AG04450 (cell line): ENCODE data around the gene LCN9. TPM values are rescaled to one million over a fixed set of nuclear protein-coding genes. Genes with fewer than 3 reads are reported as not detected.
"Not testable (repeated sequence)": the region's sequence is repeated elsewhere in the genome, so short reads cannot be mapped to it uniquely, and the experiment has no call there.

ENCODE experiments used
- CTCF ChIA-PET: fragments of 300-600, 350-600 bp; formaldehyde crosslinking; extraction: SDS; loops from one replicate; lab custom pipeline; 2022; ENCODE audit warnings: antibody characterized with exemption, inconsistent platforms; lab: Charles Lee
- POLR2A ChIA-PET: fragments of 350-600 bp; formaldehyde crosslinking; extraction: SDS; loops from one replicate; lab custom pipeline; 2021; ENCODE audit warnings: antibody characterized with exemption, inconsistent platforms; lab: Yijun Ruan, JAX
- DNase-seq: peaks from one replicate; pipeline ENCODE4 v3.0.0-alpha.2; 2011; ENCODE audit warnings: low read depth, low spot score
- H3K27ac ChIP-seq: one replicate; pipeline ENCODE4 v1.5.1; 2012; ENCODE audit warnings: low read depth, low read length, control low read depth
- H3K27me3 ChIP-seq: one replicate; pipeline ENCODE4 v1.6.0; 2012; ENCODE audit warnings: low read length; ENCODE audit not compliant: control insufficient read depth, insufficient read depth
- H3K4me3 ChIP-seq: 2 replicates; pipeline ENCODE4 v1.5.1; 2011; ENCODE audit warnings: mild to moderate bottlenecking, low read depth, low read length, control low read depth
- H3K9me3 ChIP-seq: 2 replicates; pipeline ENCODE4 v1.5.1; 2012; ENCODE audit warnings: low read length; ENCODE audit not compliant: control insufficient read depth, insufficient read depth
- CTCF ChIP-seq: IDR thresholded peaks from 2 replicates; pipeline ENCODE4 v1.5.1; 2011; ENCODE audit warnings: low read depth, low read length, control low read depth, inconsistent platforms
- polyA plus RNA-seq: library from polyadenylated mRNA; depleted of rRNA; stranded (reverse); fragments of >200 nt; gene quantifications from 2 replicates; pipeline ENCODE4 v1.2.3, GENCODE V29; 2011

Gene LCN9
- polyA plus RNA-seq, 1 experiment = not detected

- TF ChIP-seq CTCF = no peak
- no peak for DNase-seq
- H3K4me3 ChIP-seq = no peak overlapping the region
- peaks cover 24% of the 10 kb centered on the region; the same call in 1 of the 2 replicates for H3K9me3 ChIP-seq
- ChIA-PET CTCF (no interaction called here), POLR2A (no interaction called here)
- no peak overlapping the region for H3K27ac ChIP-seq
- peaks cover 2% of the 10 kb centered on the region for H3K27me3 ChIP-seq
Measured at GRCh38 chr9:135667463-135668001, 4.4 kb downstream of the LCN9 start.

GRCh38 chr9:135669018-135669417 lies 5.9 kb downstream of the LCN9 start:
- H3K9me3 ChIP-seq = peaks cover 24% of the 10 kb centered on the region; the same call in 1 of the 2 replicates
- POLR2A ChIA-PET, H3K4me3 ChIP-seq, DNase-seq, H3K27ac ChIP-seq, CTCF ChIA-PET, H3K27me3 ChIP-seq: not testable (repeated sequence)

DNA sequence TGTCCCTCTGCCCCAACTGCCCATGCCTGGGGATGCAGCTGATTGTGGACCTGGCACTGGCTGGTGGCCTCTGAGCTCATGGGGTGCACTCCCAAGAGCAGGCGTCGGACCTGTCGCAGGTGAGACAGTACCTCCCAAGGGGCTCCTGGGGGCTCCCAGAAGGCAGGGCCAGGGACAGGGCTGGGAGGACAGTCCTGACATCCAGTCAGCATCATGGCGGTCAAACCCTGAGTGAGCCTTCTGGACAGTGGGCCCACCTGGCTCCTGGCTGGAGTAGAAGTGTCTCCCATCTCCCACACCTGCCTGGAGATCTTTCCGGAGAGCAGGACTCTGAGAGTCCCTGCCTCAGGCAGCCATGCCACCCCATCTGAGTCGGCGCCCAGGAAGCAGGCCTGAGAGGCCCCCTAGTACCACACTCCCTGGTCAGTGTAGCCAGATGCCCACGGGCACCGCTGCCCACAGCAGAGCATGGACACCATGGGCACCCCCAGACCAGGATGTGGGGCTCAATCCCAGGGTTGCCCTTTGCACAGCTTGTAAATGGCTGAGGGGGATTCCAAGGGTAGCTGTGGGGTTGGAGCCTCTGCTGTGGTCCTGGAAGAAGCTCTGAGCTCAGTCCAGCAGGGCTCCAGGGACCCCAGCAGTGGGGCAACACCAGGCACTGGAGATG lies 6.6 kb downstream of the LCN9 start:
- H3K27me3 ChIP-seq = no peaks in the 10 kb centered on the region
- peaks cover 24% of the 10 kb centered on the region; the same call in 1 of the 2 replicates for H3K9me3 ChIP-seq
- H3K27ac ChIP-seq = no peak overlapping the region
- ChIA-PET CTCF (interaction anchor here (1.1 kb wide), 1 partner anchor 32 kb away, joined by 3 read pairs; the partner anchor contains the start of gene KCNT1), POLR2A (no interaction called here)
- no peak overlapping the region for H3K4me3 ChIP-seq
- TF ChIP-seq CTCF = no peak
- DNase-seq = no peak

DNA sequence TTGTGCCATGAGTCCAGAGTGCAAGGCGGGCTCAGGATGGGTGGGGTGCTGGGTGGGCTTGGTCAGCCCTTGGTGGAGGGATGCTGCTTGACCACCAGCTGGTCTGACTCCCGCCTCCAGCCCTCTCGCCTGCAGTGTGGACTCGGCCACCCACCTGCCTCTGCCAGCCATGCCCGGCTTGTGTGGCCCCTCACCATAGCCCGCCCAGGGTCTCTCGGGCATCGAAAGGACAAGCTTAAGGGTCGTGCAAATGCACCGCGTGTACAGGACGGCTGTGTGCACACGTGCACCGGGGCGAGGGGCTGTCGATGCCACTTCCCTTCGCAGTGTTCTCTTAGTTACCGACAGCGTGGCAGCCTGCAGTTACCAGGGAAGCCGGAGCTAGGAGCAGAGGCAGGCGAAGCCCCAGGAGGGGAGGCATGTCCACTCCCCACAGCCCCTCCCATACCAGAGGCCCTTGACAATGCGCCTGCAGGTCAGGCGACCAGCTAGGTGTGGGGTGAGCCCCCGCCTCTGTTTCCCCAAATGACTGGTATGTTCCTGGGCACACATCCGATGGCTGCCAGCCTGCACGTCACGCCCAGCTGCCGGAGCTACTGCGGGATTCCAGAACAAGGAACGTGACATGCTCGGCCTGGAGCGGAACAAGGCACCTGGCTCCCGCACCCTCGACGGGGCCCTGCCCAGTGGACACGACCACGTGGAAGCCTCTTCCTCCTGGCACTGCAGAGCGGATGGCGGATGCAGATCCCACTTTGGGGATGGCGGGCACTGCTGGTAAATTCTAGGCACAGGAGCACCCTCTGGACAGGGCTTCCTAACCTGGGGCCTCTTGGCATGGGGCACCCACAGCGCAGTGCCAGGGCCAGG lies 7.8 kb downstream of the LCN9 start:
- TF ChIP-seq CTCF = no peak
- no peak overlapping the region for H3K27ac ChIP-seq
- peaks cover 18% of the 10 kb centered on the region; the same call in 1 of the 2 replicates for H3K9me3 ChIP-seq
- no peaks in the 10 kb centered on the region for H3K27me3 ChIP-seq
- CTCF ChIA-PET = no interaction called here
- POLR2A ChIA-PET = no interaction called here
- no peak for DNase-seq
- H3K4me3 ChIP-seq = no peak overlapping the region

DNA sequence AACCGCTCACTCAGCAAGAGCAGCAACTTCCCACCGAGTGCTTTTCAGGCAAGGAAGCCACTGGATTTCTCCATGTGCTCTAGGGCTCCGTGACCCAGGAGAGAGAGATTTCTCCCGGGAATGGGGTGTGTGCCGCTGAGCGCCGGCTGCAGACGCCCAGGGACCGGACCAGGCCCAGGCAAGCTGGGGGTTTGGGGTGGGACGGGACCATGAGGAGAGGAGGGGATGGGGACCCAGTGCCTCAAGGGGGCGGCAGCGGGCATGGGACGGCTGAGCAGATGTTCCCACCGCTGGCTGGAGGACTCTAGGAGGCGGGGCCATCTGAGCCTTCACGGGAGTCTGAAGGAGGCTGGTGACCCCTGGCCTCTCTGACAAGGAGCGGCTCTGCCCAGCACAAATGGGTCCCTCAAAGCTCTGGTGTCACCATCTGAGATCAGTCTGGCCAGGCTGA lies 8.5 kb downstream of the LCN9 start:
- TF ChIP-seq CTCF = no peak
- CTCF ChIA-PET = no interaction called here
- Histone ChIP-seq H3K27me3 (no peaks in the 10 kb centered on the region), H3K9me3 (peaks cover 18% of the 10 kb centered on the region; the same call in 1 of the 2 replicates), H3K27ac (no peak overlapping the region), H3K4me3 (no peak overlapping the region)
- POLR2A ChIA-PET = no interaction called here
- no peak for DNase-seq

GRCh38 chr9:135672786-135673185 lies 9.7 kb downstream of the LCN9 start:
- H3K27me3 ChIP-seq, POLR2A ChIA-PET, H3K27ac ChIP-seq, H3K4me3 ChIP-seq, CTCF ChIA-PET, DNase-seq: not testable (repeated sequence)
- peaks cover 14% of the 10 kb centered on the region; the same call in 1 of the 2 replicates for H3K9me3 ChIP-seq
